ENCODE measurements around the gene NLRP1.
A peak's percentile ranks its signal among the peaks of the same experiment; 100 is the strongest.

NLRP1 gene

DNA sequence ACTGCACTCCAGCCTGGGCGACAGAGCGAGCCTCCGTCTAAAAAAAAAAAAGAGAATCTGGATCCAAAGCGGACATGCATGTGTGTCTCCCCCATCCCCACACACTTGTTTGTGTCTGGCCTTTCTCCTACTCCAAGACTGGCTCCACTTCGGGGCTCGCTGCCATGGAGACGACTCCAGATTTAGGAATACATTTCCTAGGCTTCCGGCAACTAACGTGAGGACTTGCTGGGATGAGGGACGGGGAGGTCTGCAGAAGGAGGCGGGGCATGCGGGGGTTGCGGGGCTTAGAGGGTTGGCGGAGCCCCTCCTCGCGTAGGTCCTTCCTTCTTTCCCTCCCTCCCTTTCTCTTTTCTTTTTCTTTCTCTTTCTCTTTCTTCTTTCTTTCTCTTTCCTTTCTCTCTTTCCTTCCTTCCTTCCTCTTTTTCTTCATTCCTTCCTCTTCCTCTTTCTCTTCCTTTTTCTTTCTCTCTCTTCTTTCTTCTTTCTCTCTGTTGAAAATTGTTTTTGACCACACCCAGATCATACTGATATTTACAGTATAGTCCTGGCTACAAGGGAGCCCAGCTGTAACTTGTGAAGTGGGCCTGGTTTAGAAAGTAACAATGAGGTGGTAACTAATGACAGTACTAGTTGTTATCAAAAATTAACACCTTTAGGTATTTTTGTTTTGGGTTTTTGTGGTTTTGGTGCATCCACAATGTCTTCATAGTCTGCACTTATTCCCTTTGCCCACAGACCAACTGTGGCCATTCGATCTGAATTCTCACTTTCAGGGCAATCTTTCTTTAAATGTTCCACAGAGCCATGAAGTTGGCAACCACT is 72.7 kb downstream of the NLRP1 start:
- no peak for DNase-seq

DNA sequence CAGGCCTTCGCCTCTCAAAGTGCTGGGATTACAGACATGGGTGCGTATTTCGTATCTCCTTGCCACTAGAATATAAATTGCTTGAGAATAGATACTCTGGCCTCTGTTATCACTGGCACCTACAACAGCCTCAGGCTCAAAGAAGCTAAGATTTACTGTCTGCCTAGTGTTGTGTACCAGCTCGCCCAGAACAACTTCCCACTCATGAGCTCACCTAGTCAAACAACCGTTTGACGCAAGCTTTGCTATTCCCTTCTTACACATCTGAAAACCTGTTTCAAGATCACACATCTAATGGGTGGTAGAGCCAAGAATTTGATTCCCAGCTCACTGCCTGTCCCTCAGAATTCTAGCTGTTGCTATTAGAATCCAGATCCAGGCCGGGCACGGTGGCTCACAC is 73.5 kb downstream of the NLRP1 start:
- no peak for DNase-seq

DNA sequence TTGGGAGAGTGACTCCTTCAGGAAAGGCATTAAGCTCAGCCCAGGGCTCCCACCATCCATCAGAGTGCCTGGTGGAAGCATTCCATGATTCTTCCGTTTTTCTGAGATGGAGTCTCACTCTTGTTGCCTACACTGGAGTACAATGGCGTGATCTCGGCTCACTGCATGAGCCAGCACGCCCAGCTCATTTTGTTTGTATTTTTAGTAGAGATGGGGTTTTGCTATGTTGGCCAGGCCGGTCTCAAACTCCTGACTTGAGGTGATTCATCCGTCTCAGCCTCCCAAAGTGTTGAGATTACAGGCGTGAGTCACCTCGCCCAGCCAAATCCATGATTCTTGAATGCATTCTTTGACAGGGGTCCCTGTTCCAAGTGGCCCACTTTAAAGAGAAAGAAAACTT is 74.8 kb downstream of the NLRP1 start:
- no peak for DNase-seq

GRCh38 chr17:5508810-5509209 is 75.5 kb downstream of the NLRP1 start:
- DNase-seq, result no peak

DNA sequence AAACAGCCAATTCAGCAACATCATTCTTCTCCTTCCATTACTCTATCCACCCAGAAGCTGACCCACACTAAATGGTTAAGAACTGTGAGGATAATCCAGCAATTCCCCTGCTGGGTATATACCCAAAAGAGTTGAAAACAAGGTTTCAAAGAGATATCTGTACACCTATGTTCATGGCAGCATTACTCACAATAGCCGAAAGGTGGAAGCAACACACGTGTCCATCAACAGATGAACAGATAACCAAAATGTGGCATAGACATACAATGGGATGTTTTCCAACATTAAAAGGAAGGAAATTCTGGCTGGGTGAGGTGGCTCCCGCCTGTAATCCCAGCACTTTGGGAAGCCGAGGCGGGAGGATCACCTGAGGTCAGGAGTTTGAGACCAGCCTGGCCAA is 78.0 kb downstream of the NLRP1 start:
- no peak for DNase-seq

GRCh38 chr17:5502552-5502951 is 81.8 kb downstream of the NLRP1 start:
- DNase-seq, result no peak

DNA sequence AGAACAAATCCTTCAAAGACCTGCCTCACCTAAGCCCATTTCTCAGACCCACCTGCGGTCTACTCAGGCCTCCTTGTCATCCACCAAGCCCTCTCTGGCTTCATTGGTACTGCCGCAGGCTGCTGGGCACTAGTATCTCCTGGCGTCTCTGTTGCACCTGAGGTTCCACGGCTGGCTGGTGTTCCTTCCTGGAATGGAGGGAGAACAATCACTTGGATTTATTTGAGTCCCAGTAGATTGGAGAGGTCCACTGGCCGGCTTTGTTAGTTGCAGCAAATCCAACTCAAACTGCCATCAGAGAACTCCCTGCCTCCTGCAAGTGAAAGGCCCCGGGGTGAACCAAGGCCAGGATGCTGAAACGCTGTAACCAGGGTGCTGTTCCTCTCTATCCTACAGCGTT is 82.6 kb downstream of the NLRP1 start:
- no peak for DNase-seq

DNA sequence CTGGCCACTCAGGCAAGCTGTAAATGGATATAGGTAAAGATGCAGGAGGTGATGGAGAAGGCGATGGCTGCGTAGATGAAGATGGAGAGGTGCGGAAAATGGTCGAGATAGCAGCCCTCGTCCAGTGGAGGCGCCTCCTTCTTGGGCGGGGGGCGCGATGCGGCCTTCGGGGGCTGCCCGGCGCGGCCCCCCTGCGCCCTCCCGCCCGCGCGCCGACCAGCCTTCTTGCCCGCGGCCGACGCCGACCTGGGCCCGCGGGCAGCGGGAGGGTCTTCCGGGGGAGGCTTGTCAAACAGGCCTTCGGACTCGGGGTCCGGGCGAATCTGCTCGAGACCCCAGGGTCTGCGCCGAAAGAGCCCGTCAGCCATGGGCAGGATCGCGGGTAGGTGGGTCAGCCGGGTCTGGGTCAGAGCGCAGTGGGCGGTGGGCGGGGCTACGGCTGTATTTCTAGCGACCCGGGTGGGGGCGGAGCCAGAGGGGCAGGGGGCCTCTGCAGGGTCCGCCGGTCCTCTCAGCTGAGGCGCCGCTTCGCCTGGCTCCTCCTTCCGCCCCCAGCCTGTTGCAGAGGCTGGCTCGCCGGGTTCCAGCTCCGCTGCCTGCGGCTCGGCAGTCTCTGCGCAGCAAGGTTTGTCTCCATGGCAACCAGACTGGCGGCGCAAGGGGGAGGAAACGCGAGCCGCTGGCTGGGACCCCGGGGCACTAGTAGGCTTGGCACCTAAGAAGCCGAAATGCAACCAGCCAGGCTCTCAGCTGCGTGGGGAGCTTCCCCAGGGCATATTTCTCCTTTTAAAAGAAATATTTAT is 83.5 kb downstream of the NLRP1 start:
- DNase-seq, result peak; percentile 72 to 77

GRCh38 chr17:5500247-5500588 is 84.1 kb downstream of the NLRP1 start:
- no peak for DNase-seq

GRCh38 chr17:5499476-5500231 is 84.7 kb downstream of the NLRP1 start:
- DNase-seq, result no peak

DNA sequence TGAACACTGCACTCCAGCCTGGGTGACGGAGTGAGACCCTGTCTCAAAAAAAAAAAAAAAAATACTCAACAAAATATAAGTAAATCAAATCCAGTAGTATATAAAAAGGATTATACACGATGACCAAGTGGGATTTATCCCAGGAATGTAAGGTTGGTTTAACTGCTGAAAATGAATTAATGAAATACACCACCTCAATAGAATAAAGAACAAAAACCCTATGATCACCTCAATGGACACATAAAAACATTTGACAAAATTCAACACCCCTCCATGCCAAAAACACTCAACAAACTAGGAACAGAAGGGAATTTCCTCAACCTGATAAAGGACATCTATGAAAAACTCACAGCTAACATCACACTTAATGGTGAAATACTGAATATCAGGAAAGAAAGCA is 91.3 kb downstream of the NLRP1 start:
- no peak for DNase-seq

DNA sequence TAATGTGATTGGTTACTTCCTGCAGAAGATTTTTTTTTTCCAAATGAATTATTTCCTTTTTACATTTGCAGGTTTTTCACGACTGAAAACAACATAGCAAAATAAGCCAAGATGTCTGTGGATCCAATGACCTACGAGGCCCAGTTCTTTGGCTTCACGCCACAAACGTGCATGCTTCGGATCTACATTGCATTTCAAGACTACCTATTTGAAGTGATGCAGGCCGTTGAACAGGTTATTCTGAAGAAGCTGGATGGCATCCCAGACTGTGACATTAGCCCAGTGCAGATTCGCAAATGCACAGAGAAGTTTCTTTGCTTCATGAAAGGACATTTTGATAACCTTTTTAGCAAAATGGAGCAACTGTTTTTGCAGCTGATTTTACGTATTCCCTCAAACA is 95.6 kb downstream of the NLRP1 start:
- DNase-seq, result no peak

DNA sequence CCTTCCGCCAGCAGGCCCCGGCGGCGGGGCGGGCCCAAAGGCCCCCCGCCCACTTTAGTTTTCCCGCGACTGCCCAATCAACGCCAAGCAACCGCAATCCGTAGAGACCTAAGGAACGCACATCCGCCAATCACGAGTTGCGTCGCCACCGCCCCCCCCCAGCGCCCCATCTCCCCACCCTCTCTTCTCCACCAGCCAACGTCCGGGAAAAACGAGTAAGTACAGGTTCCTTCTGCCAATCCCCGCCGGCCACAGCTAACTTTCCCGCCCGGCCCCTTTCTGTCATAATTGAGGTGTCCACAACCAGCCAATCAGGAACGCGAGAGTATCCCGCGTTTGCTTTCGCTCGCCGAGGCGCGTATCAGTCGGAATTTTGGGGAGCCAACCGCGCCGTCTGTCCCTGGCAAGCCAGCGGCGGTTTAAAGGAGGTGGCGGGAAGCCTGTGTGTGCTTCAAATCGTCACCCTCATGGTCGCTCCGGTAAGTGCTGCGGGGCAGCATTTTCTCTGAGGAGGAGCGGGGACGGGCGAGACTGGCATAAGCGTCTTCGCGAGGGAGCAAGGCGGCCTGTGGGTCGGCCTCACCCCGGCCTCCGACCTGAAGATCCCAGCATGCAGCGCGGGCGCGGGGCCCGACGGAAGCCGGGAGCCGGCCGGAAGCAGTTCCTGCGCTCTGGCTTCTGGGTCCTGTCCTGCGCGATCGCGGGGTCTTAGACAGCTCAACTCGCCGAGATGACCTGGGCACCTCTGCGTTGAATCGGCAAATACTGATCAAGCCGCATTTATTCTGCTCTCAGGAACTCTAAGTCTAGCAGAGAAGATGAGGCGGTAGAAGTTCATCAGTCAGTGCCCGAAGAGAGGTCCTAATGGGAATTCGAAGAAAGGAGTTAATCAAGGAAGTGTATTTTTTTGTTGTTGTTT is 97.8 kb downstream of the NLRP1 start, which contains the start of gene MIS12:
Gene MIS12 (plus strand): TSS at position 361 of the 919 bp plus-strand sequence. CDS start 2,297 bp downstream, outside the sequence.
- DNase-seq, result peak; percentile 96 to 97

- no peak for DNase-seq
These were observed 98.8 kb downstream of the NLRP1 start, which contains the start of gene DERL2 for GRCh38 chr17:5485270-5486205. Gene DERL2, minus strand, starts transcription at chr17:5486178. Its CDS starts 17 bp downstream, at chr17:5486161.

DNA sequence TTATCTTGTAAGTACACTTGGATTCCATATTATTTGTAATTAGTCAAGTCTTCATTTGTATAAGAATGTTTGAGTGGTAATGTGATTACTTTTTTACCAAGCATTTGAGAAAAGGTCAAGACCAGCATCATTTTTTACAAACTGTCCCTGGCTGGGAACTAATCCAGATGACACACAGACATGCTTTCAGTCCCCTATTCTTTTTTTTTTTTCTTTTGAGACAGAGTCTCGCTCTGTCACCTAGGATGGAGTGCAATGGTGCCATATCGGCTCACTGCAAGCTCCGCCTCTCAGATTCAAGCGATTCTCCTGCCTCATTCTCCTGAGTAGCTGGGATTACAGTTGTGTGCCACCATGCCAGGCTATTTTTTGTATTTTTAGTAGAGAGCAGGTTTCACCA is 102.9 kb downstream of the NLRP1 start:
- no peak for DNase-seq

GRCh38 chr17:5480962-5481361 is 103.3 kb downstream of the NLRP1 start:
- DNase-seq, result no peak

DNA sequence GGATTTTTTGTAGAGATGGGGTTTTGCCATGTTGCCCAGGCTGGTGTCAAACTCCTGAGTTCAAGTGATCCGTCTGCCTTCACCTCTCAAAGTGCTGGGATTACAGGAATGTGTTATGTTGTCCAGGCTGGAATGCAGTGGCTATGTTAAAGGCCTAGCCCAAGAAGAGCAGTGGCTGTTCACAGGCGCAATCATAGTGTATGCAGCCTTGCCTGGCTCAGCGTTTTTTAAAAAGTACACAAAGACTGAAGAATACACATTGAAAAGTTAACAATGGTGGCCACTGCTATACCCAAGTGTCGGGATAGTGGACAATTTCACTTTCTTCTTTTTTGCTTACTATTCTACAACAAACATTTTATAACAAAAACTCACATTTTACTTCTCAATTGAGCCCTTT is 105.3 kb downstream of the NLRP1 start:
- DNase-seq, result no peak

DNA sequence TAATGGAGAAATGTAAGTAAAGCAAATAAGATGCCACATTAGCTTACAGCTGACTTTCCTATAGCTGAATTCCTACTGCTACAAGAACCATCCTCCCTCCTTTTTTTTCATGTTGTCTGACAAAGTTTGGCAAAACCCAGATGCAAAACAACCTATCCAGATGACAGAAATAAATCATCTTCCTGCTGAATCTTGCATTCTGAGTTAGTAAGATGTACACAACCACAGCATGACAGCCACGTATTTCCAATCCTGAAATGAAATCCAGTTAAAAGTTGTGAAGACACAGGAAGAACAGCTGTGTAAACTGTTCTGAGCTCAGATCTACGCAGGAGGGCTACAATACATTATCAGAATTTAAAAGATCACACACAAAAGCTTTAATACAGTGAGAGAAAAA is 110.4 kb downstream of the NLRP1 start:
- DNase-seq, result no peak

GRCh38 chr17:5472511-5472910 is 111.8 kb downstream of the NLRP1 start:
- DNase-seq, result no peak

DNA sequence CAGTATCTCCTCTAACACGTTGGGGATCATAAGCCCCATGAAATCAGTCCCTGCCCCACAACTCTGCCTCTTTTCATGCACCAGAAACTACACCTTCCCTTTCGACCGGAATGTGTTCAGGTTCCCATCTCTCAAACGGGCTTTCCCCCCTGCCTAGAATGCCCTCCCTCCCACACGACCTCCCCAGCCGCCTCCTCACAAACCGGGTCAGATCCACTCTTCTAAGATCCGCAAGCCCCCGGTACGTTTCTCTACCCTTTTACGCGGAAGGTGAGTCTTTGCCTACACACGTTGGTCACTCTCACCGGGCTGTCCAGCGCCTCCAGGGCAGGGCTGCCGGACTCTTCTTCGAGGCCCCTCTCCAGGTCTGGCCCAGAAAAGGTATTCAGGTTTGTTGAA is 116.2 kb downstream of the NLRP1 start:
- DNase-seq, result peak; percentile 20 to 40

DNA sequence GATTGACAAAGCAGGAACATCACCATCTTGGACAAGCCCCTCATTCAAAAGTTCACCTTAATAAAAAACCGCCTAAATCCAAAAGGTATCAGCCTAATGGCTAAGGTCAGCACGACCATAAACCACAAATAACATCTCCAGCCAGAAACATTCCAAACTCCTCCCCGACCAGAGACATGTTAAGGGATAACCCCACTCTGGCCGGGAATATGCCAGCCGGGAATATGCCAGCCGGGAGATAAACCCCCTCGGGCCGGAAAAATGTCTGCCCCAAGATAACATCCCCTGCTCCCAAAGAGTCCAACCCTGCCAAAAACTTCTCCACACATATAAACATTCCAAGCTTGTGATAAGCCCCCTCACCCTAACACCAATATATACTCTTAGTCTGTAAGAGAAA is 116.9 kb downstream of the NLRP1 start:
- no peak for DNase-seq
